Prostate gland (tissue), 2 donors: ENCODE results near the gene CSMD2.

Source experiments
- CTCF ChIP-seq, 4 experiments: fragments of 200-600 bp in 2 of 4; fragments of 450-650 bp in 2 of 4; sonication (generic) in 2 of 4; IDR thresholded peaks; 1 replicate in 3 of 4; 2 replicates in 1 of 4; pipeline ENCODE4 v1.5.1; 2016 to 2019; ENCODE audit warnings: antibody characterized with exemption in 4 of 4, mild to moderate bottlenecking in 2 of 4, moderate library complexity in 2 of 4
- POLR2A ChIP-seq: fragments of 450-650 bp; IDR thresholded peaks from one replicate; pipeline ENCODE4 v1.6.1; 2016; ENCODE audit warnings: antibody characterized with exemption, mild to moderate bottlenecking
- POLR2AphosphoS5 ChIP-seq: sonication (generic); formaldehyde crosslinking; IDR thresholded peaks from one replicate; pipeline ENCODE4 v1.6.1; 2017; ENCODE audit warnings: antibody characterized with exemption

- no peak for TF ChIP-seq POLR2A
- no peak for TF ChIP-seq CTCF (IDR thresholded peaks at IDR 0.05)
- TF ChIP-seq POLR2AphosphoS5: no peak
Observed at GRCh38 chr1:34028381-34029055, 136.5 kb downstream of the CSMD2 start.
